ENCODE measurements around the gene CORO6.

DNA sequence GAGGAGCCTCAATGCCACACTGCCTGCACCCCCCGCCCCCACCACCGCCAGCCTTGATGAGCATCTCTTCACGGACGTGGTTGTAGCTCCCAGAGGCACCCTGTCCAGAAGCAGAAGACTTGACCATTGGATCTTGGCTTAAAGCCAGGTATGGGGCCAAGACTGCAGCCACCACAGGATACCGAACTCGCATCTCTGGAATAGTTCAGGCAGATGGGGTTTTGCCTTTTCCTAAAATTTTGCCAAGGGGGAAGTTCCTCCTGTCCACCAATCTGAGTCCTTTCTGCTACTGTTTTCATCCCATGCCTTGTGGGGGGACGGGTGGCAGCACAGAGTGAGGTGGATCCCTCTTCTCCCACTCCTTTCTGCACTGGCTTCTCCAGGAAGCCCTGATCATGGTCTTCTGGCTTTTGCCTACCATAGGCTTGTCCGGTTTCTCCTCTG, 939 bp downstream of the CORO6 start:
- TF ChIP-seq, protein P1, sequence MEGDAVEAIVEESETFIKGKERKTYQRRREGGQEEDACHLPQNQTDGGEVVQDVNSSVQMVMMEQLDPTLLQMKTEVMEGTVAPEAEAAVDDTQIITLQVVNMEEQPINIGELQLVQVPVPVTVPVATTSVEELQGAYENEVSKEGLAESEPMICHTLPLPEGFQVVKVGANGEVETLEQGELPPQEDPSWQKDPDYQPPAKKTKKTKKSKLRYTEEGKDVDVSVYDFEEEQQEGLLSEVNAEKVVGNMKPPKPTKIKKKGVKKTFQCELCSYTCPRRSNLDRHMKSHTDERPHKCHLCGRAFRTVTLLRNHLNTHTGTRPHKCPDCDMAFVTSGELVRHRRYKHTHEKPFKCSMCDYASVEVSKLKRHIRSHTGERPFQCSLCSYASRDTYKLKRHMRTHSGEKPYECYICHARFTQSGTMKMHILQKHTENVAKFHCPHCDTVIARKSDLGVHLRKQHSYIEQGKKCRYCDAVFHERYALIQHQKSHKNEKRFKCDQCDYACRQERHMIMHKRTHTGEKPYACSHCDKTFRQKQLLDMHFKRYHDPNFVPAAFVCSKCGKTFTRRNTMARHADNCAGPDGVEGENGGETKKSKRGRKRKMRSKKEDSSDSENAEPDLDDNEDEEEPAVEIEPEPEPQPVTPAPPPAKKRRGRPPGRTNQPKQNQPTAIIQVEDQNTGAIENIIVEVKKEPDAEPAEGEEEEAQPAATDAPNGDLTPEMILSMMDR (IDR thresholded peaks at IDR 0.05) = no peak
- TF ChIP-seq POLR2A (IDR thresholded peaks at IDR 0.05) = no peak
